ENCODE results near the gene SOX8. TPM values are rescaled to one million over a fixed set of nuclear protein-coding genes. Genes with fewer than 3 reads are reported as not detected.

SOX8 gene
- total RNA-seq, 1 experiment from 2014 or later, result 1.2 TPM

DNA sequence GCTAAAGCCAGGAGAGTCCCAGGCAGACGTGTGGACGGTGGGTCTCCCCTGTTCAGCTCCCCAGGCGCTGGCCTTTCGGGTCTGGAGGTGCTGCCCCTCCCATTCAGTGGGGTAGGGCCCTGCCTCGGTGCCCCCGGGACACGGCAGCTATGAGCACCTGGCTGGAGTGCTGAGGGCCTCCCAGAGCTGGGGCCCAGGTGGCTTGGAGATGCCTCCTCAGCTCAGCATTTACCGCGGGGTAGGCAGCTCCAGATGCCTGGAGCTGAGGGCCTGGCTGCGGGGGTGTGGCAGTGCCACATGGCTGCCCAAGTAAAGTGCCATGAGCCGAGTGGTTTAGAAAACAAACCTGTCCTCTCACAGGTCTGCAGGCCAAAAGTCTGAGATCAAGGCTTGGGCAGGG, 19.5 kb downstream of the SOX8 start:
- intact Hi-C loops (cut with micrococcal nuclease; ENCODE audit: unreplicated experiment), result no loop called here
- Histone ChIP-seq H3K9me3 (no peaks in the 10 kb centered on the region), H3K27me3 (replicated peaks; ENCODE audit: control insufficient read depth, insufficient read depth, low read length) (no peaks in the 10 kb centered on the region), H3K4me3 (ENCODE audit: low read depth, low read length) (no peak overlapping the region), H3K36me3 (ENCODE audit: control insufficient read depth, insufficient read depth, low read length) (no peaks in the 10 kb centered on the region), H3K4me1 (peaks cover 10% of the 10 kb centered on the region; the same call in 1 of the 2 replicates)
- no peaks in the 10 kb centered on the region for H3K27me3 Mint-ChIP-seq (ENCODE audit: insufficient read depth, unreplicated experiment)
- ChIA-PET POLR2A (no interaction called here), CTCF (interaction anchor here (0.6 kb wide), 1 partner anchor 609 kb away, joined by 3 read pairs; no protein-coding TSS in a partner anchor)
- no peak for TF ChIP-seq CTCF (IDR thresholded peaks at IDR 0.05; ENCODE audit: insufficient read depth in 1 of 2, low read depth in 1 of 2, low read length in 1 of 2, severe bottlenecking in 1 of 2, unreplicated experiment in 1 of 2)
- no peaks in the 10 kb centered on the region for H3K4me1 Mint-ChIP-seq (ENCODE audit: low read depth, unreplicated experiment)
- BruUV-seq (replicated peaks), result no TSS peak
- no peak for DNase-seq
- H3K27ac Mint-ChIP-seq (ENCODE audit: unreplicated experiment), result no peak overlapping the region
- H3K9me3 Mint-ChIP-seq (ENCODE audit: unreplicated experiment), result no peaks in the 10 kb centered on the region
- no peaks in the 10 kb centered on the region for H3K36me3 Mint-ChIP-seq (ENCODE audit: insufficient read depth, unreplicated experiment)
- H3K4me3 Mint-ChIP-seq (ENCODE audit: unreplicated experiment), result no peak overlapping the region

GRCh38 chr16:1002399-1003166, 21.0 kb downstream of the SOX8 start:
- no peaks in the 10 kb centered on the region for H3K27me3 ChIP-seq (replicated peaks; ENCODE audit: control insufficient read depth, insufficient read depth, low read length)
- H3K9me3 ChIP-seq, result no peaks in the 10 kb centered on the region
- H3K27ac Mint-ChIP-seq (ENCODE audit: unreplicated experiment), result no peak overlapping the region

More at GRCh38 chr16:1002399-1003166, 21.0 kb downstream of the SOX8 start:
- BruUV-seq (replicated peaks), result no TSS peak
- Mint-ChIP-seq H3K9me3 (ENCODE audit: unreplicated experiment) (no peaks in the 10 kb centered on the region), H3K4me3 (ENCODE audit: unreplicated experiment) (no peak overlapping the region), H3K27me3 (ENCODE audit: insufficient read depth, unreplicated experiment) (no peaks in the 10 kb centered on the region), H3K4me1 (ENCODE audit: low read depth, unreplicated experiment) (no peaks in the 10 kb centered on the region), H3K36me3 (ENCODE audit: insufficient read depth, unreplicated experiment) (no peaks in the 10 kb centered on the region)
- ChIA-PET POLR2A (no interaction called here), CTCF (no interaction called here)
- intact Hi-C loops (cut with micrococcal nuclease; ENCODE audit: unreplicated experiment), result no loop called here
- Histone ChIP-seq H3K36me3 (ENCODE audit: control insufficient read depth, insufficient read depth, low read length) (no peaks in the 10 kb centered on the region), H3K4me3 (ENCODE audit: low read depth, low read length) (no peak overlapping the region), H3K4me1 (0 out of 2 replicates have a peak, but pooled peaks cover 6% of the 10 kb centered on the region)
- no peak for DNase-seq
- no peak for TF ChIP-seq CTCF (IDR thresholded peaks at IDR 0.05; ENCODE audit: insufficient read depth in 1 of 2, low read depth in 1 of 2, low read length in 1 of 2, severe bottlenecking in 1 of 2, unreplicated experiment in 1 of 2)

Data from Caco-2 (cell line).